Osteocyte (in vitro differentiated cells): ENCODE data around the gene CISD3. TPM values are rescaled to one million over a fixed set of nuclear protein-coding genes. Genes with fewer than 3 reads are reported as not detected.

Experiments
- DNase-seq: peaks from one replicate; pipeline ENCODE4 v3.0.0; 2021; ENCODE audit warnings: mixed read lengths; ENCODE audit not compliant: unreplicated experiment; ENCODE audit errors: extremely low spot score
- H3K27ac Mint-ChIP-seq: one replicate; pipeline ENCODE4 v1.8.0; 2021; ENCODE audit warnings: mild to moderate bottlenecking, mixed read lengths; ENCODE audit not compliant: unreplicated experiment
- H3K27me3 Mint-ChIP-seq: one replicate; pipeline ENCODE4 v1.8.0; 2021; ENCODE audit warnings: mixed read lengths; ENCODE audit not compliant: unreplicated experiment
- H3K36me3 Mint-ChIP-seq: one replicate; pipeline ENCODE4 v1.8.0; 2021; ENCODE audit warnings: mixed read lengths; ENCODE audit not compliant: unreplicated experiment
- H3K4me1 Mint-ChIP-seq: one replicate; pipeline ENCODE4 v1.8.0; 2021; ENCODE audit warnings: mixed read lengths; ENCODE audit not compliant: unreplicated experiment
- H3K4me3 Mint-ChIP-seq: one replicate; pipeline ENCODE4 v1.8.0; 2021; ENCODE audit warnings: mild to moderate bottlenecking, moderate library complexity, mixed read lengths; ENCODE audit not compliant: unreplicated experiment
- H3K9me3 Mint-ChIP-seq: one replicate; pipeline ENCODE4 v1.8.0; 2021; ENCODE audit warnings: mixed read lengths; ENCODE audit not compliant: unreplicated experiment
- CTCF ChIP-seq: fragments of 200-600 bp; sonication (generic); IDR thresholded peaks from 2 replicates; pipeline ENCODE4 v1.5.0; 2021; ENCODE audit warnings: antibody characterized with exemption, mild to moderate bottlenecking, moderate library complexity
- total RNA-seq: library from RNA; stranded (reverse); gene quantifications from 2 replicates; pipeline ENCODE4 v1.2.1, GENCODE V29; 2021

CISD3 gene
- total RNA-seq, 1 donor from 2014 or later = 16.7 TPM

GRCh38 chr17:38709104-38709820, 20.9 kb upstream of the CISD3 start:
- H3K4me1 Mint-ChIP-seq = peaks cover 25% of the 10 kb centered on the region
- H3K4me3 Mint-ChIP-seq = no peak overlapping the region
- H3K36me3 Mint-ChIP-seq = peaks cover 26% of the 10 kb centered on the region
- H3K27ac Mint-ChIP-seq = no peak overlapping the region
- H3K9me3 Mint-ChIP-seq = no peaks in the 10 kb centered on the region
- DNase-seq = no peak
- no peak for TF ChIP-seq CTCF
- H3K27me3 Mint-ChIP-seq = no peaks in the 10 kb centered on the region

GRCh38 chr17:38709864-38710603, 20.1 kb upstream of the CISD3 start:
- Mint-ChIP-seq H3K36me3 (peaks cover 26% of the 10 kb centered on the region), H3K27ac (peak overlapping the region; percentile 21), H3K27me3 (no peaks in the 10 kb centered on the region), H3K9me3 (no peaks in the 10 kb centered on the region), H3K4me3 (no peak overlapping the region), H3K4me1 (peaks cover 21% of the 10 kb centered on the region)
- no peak for TF ChIP-seq CTCF
- no peak for DNase-seq

- no peak for DNase-seq
- H3K36me3 Mint-ChIP-seq = peaks cover 28% of the 10 kb centered on the region
- H3K27ac Mint-ChIP-seq = no peak overlapping the region
- no peak overlapping the region for H3K4me3 Mint-ChIP-seq
- H3K27me3 Mint-ChIP-seq = no peaks in the 10 kb centered on the region
- TF ChIP-seq CTCF = no peak
- H3K9me3 Mint-ChIP-seq = no peaks in the 10 kb centered on the region
- H3K4me1 Mint-ChIP-seq = peaks cover 21% of the 10 kb centered on the region
Measured at GRCh38 chr17:38710604-38710962, 19.6 kb upstream of the CISD3 start.

- H3K27ac Mint-ChIP-seq = no peak overlapping the region
- peaks cover 29% of the 10 kb centered on the region for H3K36me3 Mint-ChIP-seq
- no peaks in the 10 kb centered on the region for H3K9me3 Mint-ChIP-seq
- no peaks in the 10 kb centered on the region for H3K27me3 Mint-ChIP-seq
- TF ChIP-seq CTCF = no peak
- no peak overlapping the region for H3K4me3 Mint-ChIP-seq
- peaks cover 21% of the 10 kb centered on the region for H3K4me1 Mint-ChIP-seq
- DNase-seq = no peak
Measured at GRCh38 chr17:38710985-38711384, 19.2 kb upstream of the CISD3 start.

- H3K4me1 Mint-ChIP-seq = peaks cover 12% of the 10 kb centered on the region
- H3K27me3 Mint-ChIP-seq = no peaks in the 10 kb centered on the region
- peaks cover 29% of the 10 kb centered on the region for H3K36me3 Mint-ChIP-seq
- no peak overlapping the region for H3K4me3 Mint-ChIP-seq
- no peaks in the 10 kb centered on the region for H3K9me3 Mint-ChIP-seq
- DNase-seq = no peak
- H3K27ac Mint-ChIP-seq = no peak overlapping the region
- no peak for TF ChIP-seq CTCF
Measured at GRCh38 chr17:38711792-38712571, 18.2 kb upstream of the CISD3 start.
